Measurements from ENCODE around the gene NPLOC4. TPM values are rescaled to one million over a fixed set of nuclear protein-coding genes. Genes with fewer than 3 reads are reported as not detected.

The NPLOC4 gene
- total and polyA plus RNA-seq, 9 of the 15 experiments (the other 6 are each of a cell fraction or from before 2014, with no cell fraction given) = 1.5 to 116 (median 64.5) TPM

GRCh38 chr17:81607431-81607830, 29.5 kb downstream of the NPLOC4 start:
- no peak for ATAC-seq
- POLR2A ChIA-PET = interaction anchor here (0.5 to 1.6 kb wide), 3 partner anchors 11 to 36 kb away, joined by 3 to 4 read pairs (median 4); no protein-coding TSS in a partner anchor
- no peak for DNase-seq (ENCODE audit: extremely low read depth in 1 of 4, low spot score in 3 of 4)
- TF ChIP-seq CBFA2T2 (conservative IDR thresholded peaks at IDR 0.05) (no peak), USF2 (CRISPR knock-in tag; IDR thresholded peaks at IDR 0.05) (no peak), STAT6 (CRISPR knock-in tag; IDR thresholded peaks at IDR 0.05) (no peak), FOXM1 (IDR thresholded peaks at IDR 0.05; ENCODE audit: low read depth) (no peak), FOXM1 (CRISPR knock-in tag; IDR thresholded peaks at IDR 0.05; ENCODE audit: low read depth) (no peak), ZNF551 (CRISPR knock-in tag; IDR thresholded peaks at IDR 0.05) (no peak), EP400 (IDR thresholded peaks at IDR 0.05) (no peak), ZNF24 (IDR thresholded peaks at IDR 0.05) (no peak), PATZ1 (CRISPR knock-in tag; IDR thresholded peaks at IDR 0.05; ENCODE audit: borderline replicate concordance) (no peak)
- TF ChIP-seq, protein P1, sequence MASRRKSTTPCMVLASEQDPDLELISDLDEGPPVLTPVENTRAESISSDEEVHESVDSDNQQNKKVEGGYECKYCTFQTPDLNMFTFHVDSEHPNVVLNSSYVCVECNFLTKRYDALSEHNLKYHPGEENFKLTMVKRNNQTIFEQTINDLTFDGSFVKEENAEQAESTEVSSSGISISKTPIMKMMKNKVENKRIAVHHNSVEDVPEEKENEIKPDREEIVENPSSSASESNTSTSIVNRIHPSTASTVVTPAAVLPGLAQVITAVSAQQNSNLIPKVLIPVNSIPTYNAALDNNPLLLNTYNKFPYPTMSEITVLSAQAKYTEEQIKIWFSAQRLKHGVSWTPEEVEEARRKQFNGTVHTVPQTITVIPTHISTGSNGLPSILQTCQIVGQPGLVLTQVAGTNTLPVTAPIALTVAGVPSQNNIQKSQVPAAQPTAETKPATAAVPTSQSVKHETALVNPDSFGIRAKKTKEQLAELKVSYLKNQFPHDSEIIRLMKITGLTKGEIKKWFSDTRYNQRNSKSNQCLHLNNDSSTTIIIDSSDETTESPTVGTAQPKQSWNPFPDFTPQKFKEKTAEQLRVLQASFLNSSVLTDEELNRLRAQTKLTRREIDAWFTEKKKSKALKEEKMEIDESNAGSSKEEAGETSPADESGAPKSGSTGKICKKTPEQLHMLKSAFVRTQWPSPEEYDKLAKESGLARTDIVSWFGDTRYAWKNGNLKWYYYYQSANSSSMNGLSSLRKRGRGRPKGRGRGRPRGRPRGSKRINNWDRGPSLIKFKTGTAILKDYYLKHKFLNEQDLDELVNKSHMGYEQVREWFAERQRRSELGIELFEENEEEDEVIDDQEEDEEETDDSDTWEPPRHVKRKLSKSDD (conservative IDR thresholded peaks at IDR 0.05; ENCODE audit: low read length) = no peak
- TF ChIP-seq, protein P2, sequence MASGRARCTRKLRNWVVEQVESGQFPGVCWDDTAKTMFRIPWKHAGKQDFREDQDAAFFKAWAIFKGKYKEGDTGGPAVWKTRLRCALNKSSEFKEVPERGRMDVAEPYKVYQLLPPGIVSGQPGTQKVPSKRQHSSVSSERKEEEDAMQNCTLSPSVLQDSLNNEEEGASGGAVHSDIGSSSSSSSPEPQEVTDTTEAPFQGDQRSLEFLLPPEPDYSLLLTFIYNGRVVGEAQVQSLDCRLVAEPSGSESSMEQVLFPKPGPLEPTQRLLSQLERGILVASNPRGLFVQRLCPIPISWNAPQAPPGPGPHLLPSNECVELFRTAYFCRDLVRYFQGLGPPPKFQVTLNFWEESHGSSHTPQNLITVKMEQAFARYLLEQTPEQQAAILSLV (tag; IDR thresholded peaks at IDR 0.05) = no peak
- TF ChIP-seq, protein P3, sequence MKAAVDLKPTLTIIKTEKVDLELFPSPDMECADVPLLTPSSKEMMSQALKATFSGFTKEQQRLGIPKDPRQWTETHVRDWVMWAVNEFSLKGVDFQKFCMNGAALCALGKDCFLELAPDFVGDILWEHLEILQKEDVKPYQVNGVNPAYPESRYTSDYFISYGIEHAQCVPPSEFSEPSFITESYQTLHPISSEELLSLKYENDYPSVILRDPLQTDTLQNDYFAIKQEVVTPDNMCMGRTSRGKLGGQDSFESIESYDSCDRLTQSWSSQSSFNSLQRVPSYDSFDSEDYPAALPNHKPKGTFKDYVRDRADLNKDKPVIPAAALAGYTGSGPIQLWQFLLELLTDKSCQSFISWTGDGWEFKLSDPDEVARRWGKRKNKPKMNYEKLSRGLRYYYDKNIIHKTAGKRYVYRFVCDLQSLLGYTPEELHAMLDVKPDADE (conservative IDR thresholded peaks at IDR 0.05; ENCODE audit: control insufficient read depth, low read depth, low read length) = no peak

More at GRCh38 chr17:81607431-81607830, 29.5 kb downstream of the NPLOC4 start:
- Histone ChIP-seq H3K9me1 (ENCODE audit: control insufficient read depth, insufficient read depth, low read length) (no peaks in the 10 kb centered on the region), H3K4me1 (replicated peaks in 1 of 2; ENCODE audit: control insufficient read depth in 2 of 2, insufficient read depth in 2 of 2, low read length in 2 of 2) (no peaks in the 10 kb centered on the region), H3K4me2 (ENCODE audit: insufficient read depth, low read length) (no peak overlapping the region), H4K20me1 (replicated peaks; ENCODE audit: control insufficient read depth, insufficient read depth, low read length) (peaks cover 5% of the 10 kb centered on the region; the same call in 1 of the 2 replicates), H3K36me3 (ENCODE audit: control insufficient read depth, insufficient read depth, low read length) (peaks cover 86% of the 10 kb centered on the region), H2AFZ (ENCODE audit: low read depth, low read length) (no peak overlapping the region), H3K9me3 (replicated peaks; ENCODE audit: control insufficient read depth, insufficient read depth, low read depth, low read length) (no peaks in the 10 kb centered on the region), H3K79me2 (ENCODE audit: control insufficient read depth, insufficient read depth, low read length) (peaks cover 27% of the 10 kb centered on the region), H3K27ac (ENCODE audit: extremely low read depth, low read depth, low read length) (no peak overlapping the region), H3K4me3 (no peak overlapping the region), H3K27me3 (ENCODE audit: control insufficient read depth in 2 of 2, insufficient read depth in 2 of 2, low read length in 2 of 2) (no peaks in the 10 kb centered on the region), H3K9ac (ENCODE audit: insufficient read depth in 1 of 2, low read depth in 2 of 2, low read length in 2 of 2) (no peak overlapping the region)
- in situ Hi-C loops (cut with MboI) = no loop called here
- CTCF ChIA-PET (ENCODE audit: low intra/inter-chr PET ratio) = no interaction called here
- intact Hi-C loops (cut with micrococcal nuclease) = no loop called here
- BruUV-seq (replicated peaks) = no TSS peak
- no peak for FAIRE-seq
- WGBS (ENCODE audit: insufficient coverage, low coverage, missing lambda C conversion rate) = 78% methylated on average over 6 of the region's 6 CpGs

All from K562 (cell line).